H1 (cell line): ENCODE results near the gene PPP1R3E.

Experiments used
- CBX5 ChIP-seq: fragments of 300-800, 300-1000 bp; sonication (generic); IDR thresholded peaks from 2 replicates; pipeline ENCODE4 v1.7.1; 2016; ENCODE audit warnings: antibody characterized with exemption, low read length, low read depth
- CEBPB ChIP-seq: IDR thresholded peaks from 2 replicates; pipeline ENCODE4 v1.6.1; 2012; ENCODE audit warnings: low read depth, low read length
- CTBP2 ChIP-seq: IDR thresholded peaks from 2 replicates; pipeline ENCODE4 v1.7.0; 2011; ENCODE audit warnings: borderline replicate concordance, mild to moderate bottlenecking, moderate library complexity, mixed read lengths, low read length; ENCODE audit not compliant: insufficient read depth, insufficient read length
- EP300 ChIP-seq, 2 experiments: IDR thresholded peaks; 1 replicate in 1 of 2; 2 replicates in 1 of 2; pipeline ENCODE4 v1.6.1; 2011 to 2012; ENCODE audit warnings: low read depth in 2 of 2, low read length in 2 of 2, mild to moderate bottlenecking in 2 of 2, borderline replicate concordance in 1 of 2, inconsistent platforms in 1 of 2, moderate library complexity in 1 of 2
- GABPA ChIP-seq: IDR thresholded peaks from 2 replicates; pipeline ENCODE4 v1.6.1; 2011; ENCODE audit warnings: mild to moderate bottlenecking, low read length, moderate library complexity, borderline replicate concordance; ENCODE audit not compliant: insufficient read depth
- JUN ChIP-seq: IDR thresholded peaks from 2 replicates; pipeline ENCODE4 v1.6.1; 2011; ENCODE audit warnings: low read depth, mild to moderate bottlenecking, improper control_type of control experiment, low read length
- JUND ChIP-seq: IDR thresholded peaks from 2 replicates; pipeline ENCODE4 v1.6.1; 2011; ENCODE audit warnings: mild to moderate bottlenecking, improper control_type of control experiment, low read length
- POLR2A ChIP-seq, 2 experiments: IDR thresholded peaks; 1 replicate in 1 of 2; 2 replicates in 1 of 2; pipeline ENCODE4 v1.6.1; 2011; ENCODE audit warnings: low read depth in 2 of 2, low read length in 2 of 2, mild to moderate bottlenecking in 2 of 2; ENCODE audit errors: control extremely low read depth in 1 of 2
- POLR2AphosphoS5 ChIP-seq: IDR thresholded peaks from 2 replicates; pipeline ENCODE4 v1.6.1; 2011; ENCODE audit warnings: low read depth, low read length
- SP1 ChIP-seq: IDR thresholded peaks from 2 replicates; pipeline ENCODE4 v1.6.1; 2011; ENCODE audit warnings: low read depth, low read length
- TBP ChIP-seq: IDR thresholded peaks from 2 replicates; pipeline ENCODE4 v1.6.1; 2011; ENCODE audit warnings: low read depth, low read length, improper control_type of control experiment
- TF ChIP-seq, protein P1 (sequence below), 3 experiments: IDR thresholded peaks; 1 replicate in 2 of 3; 2 replicates in 1 of 3; pipeline versions ENCODE4 v1.5.1 to v1.6.1; 2011; ENCODE audit warnings: low read length in 3 of 3, mild to moderate bottlenecking in 3 of 3, inconsistent platforms in 2 of 3, low read depth in 1 of 3, moderate library complexity in 1 of 3; ENCODE audit not compliant: insufficient read depth in 1 of 3; ENCODE audit errors: control extremely low read depth in 1 of 3

DNA sequence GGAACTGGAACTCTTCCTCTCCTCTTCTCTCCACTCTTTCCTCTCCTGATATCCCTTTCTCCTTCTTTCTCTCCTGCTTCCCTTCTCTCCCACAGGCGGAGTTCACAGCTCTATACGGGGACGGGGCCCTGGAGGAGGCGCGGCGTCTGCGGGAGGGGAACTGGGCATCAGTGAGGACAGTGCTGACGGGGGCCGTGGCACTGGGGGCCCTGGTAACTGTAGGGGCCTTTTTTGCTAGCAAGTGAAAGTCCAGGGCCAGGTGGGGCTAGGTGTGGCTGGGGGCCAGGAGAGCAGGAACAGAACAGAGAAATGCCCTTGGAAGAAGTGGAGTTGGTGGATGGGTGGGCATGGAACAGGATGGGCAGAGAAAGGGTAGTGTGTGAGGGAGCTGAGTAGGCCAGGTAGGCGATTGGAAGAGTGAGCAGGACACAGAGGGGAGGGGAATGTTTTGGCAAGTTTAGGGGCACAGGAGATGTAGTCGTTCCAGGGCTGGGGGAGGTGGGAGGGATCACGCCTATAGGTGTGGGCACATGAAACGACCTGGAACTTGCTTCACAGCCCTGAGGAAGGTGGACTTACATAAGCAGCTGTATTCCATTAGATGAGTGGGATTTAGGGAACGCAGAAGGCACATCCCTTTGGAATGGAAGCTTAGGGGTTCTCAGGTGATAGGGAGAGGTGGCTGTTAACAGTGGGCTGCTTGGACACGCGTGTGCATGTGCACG, 6.2 kb upstream of the PPP1R3E start:
- TF ChIP-seq CBX5, result no peak
- TF ChIP-seq, protein P1, sequence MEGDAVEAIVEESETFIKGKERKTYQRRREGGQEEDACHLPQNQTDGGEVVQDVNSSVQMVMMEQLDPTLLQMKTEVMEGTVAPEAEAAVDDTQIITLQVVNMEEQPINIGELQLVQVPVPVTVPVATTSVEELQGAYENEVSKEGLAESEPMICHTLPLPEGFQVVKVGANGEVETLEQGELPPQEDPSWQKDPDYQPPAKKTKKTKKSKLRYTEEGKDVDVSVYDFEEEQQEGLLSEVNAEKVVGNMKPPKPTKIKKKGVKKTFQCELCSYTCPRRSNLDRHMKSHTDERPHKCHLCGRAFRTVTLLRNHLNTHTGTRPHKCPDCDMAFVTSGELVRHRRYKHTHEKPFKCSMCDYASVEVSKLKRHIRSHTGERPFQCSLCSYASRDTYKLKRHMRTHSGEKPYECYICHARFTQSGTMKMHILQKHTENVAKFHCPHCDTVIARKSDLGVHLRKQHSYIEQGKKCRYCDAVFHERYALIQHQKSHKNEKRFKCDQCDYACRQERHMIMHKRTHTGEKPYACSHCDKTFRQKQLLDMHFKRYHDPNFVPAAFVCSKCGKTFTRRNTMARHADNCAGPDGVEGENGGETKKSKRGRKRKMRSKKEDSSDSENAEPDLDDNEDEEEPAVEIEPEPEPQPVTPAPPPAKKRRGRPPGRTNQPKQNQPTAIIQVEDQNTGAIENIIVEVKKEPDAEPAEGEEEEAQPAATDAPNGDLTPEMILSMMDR (IDR thresholded peaks at IDR 0.05; ENCODE audit: control extremely low read depth in 1 of 3, insufficient read depth in 1 of 3, low read depth in 1 of 3, low read length in 3 of 3), result no peak
- TF ChIP-seq CTBP2, result no peak
- no peak for TF ChIP-seq JUND
- no peak for TF ChIP-seq TBP
- no peak for TF ChIP-seq EP300 (IDR thresholded peaks at IDR 0.05; ENCODE audit: borderline replicate concordance in 1 of 2, low read depth in 2 of 2, low read length in 2 of 2)
- no peak for TF ChIP-seq POLR2A (IDR thresholded peaks at IDR 0.05; ENCODE audit: control extremely low read depth in 1 of 2, low read depth in 2 of 2, low read length in 2 of 2)
- no peak for TF ChIP-seq SP1
- no peak for TF ChIP-seq CEBPB
- TF ChIP-seq JUN, result no peak
- no peak for TF ChIP-seq GABPA
- TF ChIP-seq POLR2AphosphoS5, result no peak
